Retinal pigment epithelial cell (primary cell): ENCODE measurements around the gene ARNT2.

Experiments
- DNase-seq: peaks from one replicate; pipeline ENCODE4 v3.0.0-alpha.2; 2010; ENCODE audit warnings: low read depth
- H3K4me3 ChIP-seq: 2 replicates; pipeline ENCODE4 v1.5.1; 2011; ENCODE audit warnings: mild to moderate bottlenecking, low read length, control low read depth, moderate library complexity
- TF ChIP-seq, protein P1 (sequence below): conservative IDR thresholded peaks from 2 replicates; pipeline ENCODE4 v1.5.1; 2011; ENCODE audit warnings: low read depth, low read length, control low read depth, inconsistent platforms

The ARNT2 gene

DNA sequence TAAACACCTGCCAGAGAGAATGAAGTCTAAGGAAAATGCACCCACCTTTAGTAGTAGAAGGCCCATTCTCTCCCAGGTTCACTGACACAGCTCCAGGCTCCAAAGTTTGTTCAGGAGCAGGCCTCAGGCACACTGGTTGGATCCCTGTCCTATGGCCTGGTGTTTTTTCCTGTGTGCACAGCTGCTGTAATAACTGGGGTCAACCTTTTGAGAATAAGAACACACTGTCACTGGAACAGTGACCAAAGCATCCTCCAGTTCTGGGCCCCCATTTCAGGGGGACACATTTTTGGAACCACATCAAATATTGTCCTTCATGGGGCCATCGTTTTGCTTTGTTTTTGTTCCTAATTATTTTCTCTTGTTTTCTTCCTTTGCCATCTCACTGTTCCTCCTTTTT lies 95.8 kb downstream of the ARNT2 start:
- TF ChIP-seq, protein P1, sequence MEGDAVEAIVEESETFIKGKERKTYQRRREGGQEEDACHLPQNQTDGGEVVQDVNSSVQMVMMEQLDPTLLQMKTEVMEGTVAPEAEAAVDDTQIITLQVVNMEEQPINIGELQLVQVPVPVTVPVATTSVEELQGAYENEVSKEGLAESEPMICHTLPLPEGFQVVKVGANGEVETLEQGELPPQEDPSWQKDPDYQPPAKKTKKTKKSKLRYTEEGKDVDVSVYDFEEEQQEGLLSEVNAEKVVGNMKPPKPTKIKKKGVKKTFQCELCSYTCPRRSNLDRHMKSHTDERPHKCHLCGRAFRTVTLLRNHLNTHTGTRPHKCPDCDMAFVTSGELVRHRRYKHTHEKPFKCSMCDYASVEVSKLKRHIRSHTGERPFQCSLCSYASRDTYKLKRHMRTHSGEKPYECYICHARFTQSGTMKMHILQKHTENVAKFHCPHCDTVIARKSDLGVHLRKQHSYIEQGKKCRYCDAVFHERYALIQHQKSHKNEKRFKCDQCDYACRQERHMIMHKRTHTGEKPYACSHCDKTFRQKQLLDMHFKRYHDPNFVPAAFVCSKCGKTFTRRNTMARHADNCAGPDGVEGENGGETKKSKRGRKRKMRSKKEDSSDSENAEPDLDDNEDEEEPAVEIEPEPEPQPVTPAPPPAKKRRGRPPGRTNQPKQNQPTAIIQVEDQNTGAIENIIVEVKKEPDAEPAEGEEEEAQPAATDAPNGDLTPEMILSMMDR: no peak
- no peak for DNase-seq

DNA sequence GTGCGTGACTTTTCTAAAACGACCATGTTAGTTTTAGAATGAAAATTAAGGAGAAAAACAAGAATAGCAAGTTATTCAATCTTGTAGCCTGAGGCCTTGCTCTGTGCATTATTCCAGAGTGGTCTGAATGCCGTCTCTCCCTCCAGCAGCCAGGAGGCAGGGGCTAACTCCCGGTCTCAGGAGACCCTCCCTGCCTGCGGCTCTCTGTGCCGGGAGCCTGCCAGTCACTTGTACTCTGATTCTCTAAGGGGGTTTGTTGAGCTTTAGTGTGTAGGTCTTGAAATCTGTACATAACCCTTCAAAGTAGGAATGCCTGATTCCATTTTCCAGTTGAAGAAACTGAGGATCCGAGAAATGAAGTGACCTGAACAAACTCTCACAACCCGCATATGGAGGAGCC lies 97.3 kb downstream of the ARNT2 start:
- H3K4me3 ChIP-seq: no peak overlapping the region
- no peak for DNase-seq
- TF ChIP-seq, protein P1: no peak

More for the DNA sequence above, 95.8 kb downstream of the ARNT2 start:
- H3K4me3 ChIP-seq: no peak overlapping the region

DNA sequence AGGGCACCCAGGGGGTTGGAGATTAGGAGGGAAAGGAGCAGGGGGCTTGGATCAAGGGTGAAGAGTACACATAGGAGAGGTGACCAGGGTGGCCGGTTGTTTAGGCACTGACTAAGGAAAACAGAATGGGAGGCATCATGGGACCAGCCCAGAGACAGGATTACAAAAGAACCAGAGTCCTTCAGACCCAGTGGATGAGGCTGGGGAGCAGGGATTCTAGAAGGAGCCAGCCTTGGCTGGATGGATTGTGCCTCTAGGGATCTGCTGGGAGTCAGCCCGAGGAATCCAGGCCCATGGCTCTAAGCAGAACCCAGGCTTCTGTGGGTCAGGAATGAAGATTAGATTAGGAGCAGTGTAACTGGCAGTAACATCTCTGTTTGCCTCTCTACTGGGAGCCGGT lies 98.6 kb downstream of the ARNT2 start:
- H3K4me3 ChIP-seq: no peak overlapping the region
- DNase-seq: no peak
- TF ChIP-seq, protein P1: no peak

DNA sequence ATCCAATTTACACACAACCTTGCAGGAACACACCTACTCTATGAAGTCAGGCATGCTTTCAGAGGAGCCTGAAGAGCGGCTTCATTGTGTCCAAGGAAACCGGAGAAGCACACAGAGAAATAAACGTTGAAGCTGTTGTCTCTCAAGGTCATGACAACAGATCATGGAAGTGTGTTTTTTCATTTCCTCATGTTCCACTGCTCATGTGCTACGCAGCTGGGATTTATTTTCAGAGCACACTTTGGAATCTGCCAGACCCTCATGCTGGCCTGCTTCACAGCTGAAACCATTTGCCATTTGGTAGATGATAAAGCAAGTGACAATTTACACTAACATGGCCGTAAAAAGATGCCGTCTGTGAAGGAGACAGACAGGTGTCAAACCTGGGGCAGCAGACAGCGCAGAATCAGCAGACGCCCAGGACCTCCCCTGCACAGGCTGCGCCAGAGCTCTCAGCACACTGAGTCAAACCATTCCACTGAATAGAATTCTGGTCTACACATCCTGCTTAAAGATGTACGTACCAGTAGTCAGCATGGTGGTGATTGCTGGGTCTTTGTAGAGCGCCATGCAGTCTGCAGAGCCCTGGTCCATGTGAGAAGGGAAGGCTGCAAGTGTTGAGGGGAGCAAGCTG lies 99.3 kb downstream of the ARNT2 start:
- no peak for DNase-seq
- TF ChIP-seq, protein P1: no peak
- no peak overlapping the region for H3K4me3 ChIP-seq

DNA sequence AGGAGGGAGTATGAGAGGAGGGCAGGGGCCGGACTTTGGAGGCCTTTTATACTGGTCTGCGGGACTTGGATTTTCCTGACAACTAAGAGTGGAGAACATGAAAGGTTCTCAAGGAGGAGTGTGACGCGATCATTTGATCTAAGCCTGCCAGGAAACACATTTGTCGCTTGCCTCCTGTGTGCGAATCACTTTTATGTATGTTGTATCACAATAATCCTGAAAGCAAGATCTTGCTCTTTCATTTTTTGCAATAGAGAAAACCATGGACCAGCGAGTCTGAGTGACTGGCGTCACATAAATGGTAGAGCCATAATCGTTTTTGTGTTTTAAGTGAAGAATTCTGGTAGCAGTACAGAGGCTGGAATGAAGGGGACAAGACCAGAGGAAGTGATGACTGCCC lies 100.7 kb downstream of the ARNT2 start:
- TF ChIP-seq, protein P1: no peak
- no peak overlapping the region for H3K4me3 ChIP-seq
- DNase-seq: no peak

DNA sequence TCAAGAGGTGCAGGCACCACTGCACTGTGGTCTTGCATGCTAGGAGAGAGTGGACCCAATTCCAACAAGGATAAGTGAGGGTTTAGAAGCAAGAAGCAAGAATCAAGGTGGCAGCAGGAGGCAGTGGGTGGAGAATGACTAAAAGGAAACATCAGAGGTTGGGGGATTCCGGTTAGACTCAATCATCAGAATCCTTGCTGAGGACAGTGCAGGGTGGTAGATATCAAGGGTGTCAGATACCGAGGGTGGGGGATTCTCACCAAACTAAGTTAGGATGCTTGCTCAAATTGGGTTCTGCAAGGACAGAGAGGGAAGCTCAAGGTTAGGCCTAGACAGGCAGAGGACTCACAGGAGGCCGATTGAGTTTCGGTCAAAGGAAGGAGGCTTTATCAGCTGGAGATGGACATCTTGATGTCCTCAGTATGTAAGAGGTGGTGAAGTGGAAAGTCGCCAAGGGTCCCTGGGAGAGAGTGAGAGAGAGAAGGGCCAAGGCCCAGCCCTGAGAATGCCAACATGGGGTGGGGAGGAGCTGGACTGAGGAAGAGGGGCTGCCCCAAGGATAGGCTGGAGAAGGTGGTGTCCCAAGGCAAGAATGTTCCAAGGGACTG lies 102.2 kb downstream of the ARNT2 start:
- DNase-seq: no peak
- TF ChIP-seq, protein P1: no peak
- H3K4me3 ChIP-seq: no peak overlapping the region

DNA sequence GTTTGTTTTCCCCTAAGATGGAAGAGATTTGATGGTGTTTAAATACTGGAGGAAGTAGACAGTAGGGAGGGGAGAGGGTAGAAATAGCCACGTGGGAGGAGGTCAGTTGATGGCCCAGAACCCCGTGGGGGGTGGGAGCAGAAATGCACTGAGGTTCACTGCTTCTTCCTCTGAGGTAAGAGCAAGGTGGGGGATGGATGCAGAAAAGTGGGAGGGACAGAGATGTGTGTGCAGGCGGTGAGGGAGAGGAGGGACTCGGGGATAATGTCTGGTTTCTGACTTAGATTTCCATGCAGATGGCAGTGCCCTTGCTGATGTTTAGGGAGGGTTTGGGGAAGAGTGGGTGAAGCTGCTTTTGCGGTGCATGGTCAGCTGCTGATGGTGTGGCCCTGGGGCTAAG lies 102.9 kb downstream of the ARNT2 start:
- TF ChIP-seq, protein P1: no peak
- no peak overlapping the region for H3K4me3 ChIP-seq
- no peak for DNase-seq
